AG10803 (cell line): ENCODE data around the gene ADAM33.

Source experiments
- DNase-seq: peaks from one replicate; pipeline ENCODE4 v3.0.0; 2010; ENCODE audit warnings: low read depth
- H3K4me3 ChIP-seq: 2 replicates; pipeline ENCODE4 v1.5.1; 2011; ENCODE audit warnings: mild to moderate bottlenecking, low read length, control low read depth
- CTCF ChIP-seq: conservative IDR thresholded peaks from 2 replicates; pipeline ENCODE4 v1.5.1; 2011; ENCODE audit warnings: mild to moderate bottlenecking, low read length, control low read depth, inconsistent platforms

The ADAM33 gene

DNA sequence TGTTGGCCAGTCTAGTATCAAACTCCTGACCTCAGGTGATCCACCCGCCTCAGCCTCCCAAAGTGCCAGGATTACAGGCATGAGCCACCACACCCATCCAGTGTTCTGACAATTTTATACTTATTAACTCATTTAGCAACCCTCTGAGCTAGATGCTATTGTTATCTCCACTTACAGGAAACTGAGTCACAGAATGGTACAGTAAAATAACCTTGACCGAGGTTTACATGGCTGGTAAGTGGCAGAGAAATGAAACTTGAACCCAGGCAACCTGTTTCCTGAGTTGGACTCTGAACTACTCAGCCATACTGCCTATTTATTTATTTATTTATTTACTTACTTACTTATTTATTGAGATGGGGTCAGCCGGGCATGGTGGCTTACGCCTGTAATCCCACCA, 37.2 kb upstream of the ADAM33 start:
- TF ChIP-seq CTCF = no peak
- H3K4me3 ChIP-seq = no peak overlapping the region
- DNase-seq = no peak

DNA sequence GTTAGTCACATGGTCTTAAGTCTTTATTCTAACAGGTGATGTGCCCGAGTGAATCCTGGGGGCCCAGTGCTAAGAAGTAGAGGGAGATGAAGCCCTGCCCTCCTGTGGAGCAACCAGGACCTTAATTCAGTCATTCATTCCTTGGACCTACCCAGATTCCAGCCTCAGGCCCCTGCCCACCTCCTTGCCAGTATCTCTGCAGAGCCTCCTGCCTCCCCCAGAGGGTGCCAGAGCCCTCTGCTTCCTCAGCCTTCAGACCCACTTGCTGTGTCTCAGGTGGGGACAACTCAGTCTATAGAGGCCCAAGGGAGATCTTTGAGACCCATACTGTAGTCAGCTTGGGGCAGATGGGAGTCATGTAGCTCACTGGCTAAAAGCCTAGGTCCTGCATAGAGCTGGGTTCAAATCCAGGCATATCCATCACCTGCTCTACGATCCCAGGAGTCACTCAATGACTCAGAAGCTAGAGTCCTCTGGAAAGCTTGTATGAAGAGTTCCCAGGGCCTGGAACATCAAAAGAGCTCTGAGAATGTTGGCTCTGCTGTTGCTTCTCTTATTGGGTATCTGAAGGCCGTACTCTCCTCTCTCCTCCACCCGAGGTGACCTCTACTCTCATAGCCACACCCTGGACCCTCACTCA, 34.5 kb upstream of the ADAM33 start:
- H3K4me3 ChIP-seq = no peak overlapping the region
- DNase-seq = peak; percentile 41
- peak; percentile 80 for TF ChIP-seq CTCF

DNA sequence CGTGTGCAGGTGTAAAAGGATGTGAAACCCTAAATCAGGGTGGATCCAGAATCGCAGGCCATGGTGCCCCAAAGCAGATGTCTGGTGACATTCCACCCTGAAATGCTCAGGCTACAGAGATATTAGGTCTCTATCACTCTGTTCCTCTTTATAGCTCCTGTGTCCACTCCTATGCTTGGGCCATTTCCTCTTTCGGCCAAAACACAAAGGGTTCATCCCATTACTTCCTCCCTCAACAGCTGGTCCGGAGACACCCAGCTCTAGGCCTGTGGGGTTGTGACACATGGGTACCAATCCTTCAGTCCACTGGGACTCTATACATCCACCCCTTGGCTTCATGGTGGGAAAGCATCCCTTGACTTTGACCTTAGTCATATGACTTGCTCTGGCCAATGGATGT, 32.3 kb upstream of the ADAM33 start:
- no peak for TF ChIP-seq CTCF
- DNase-seq = no peak
- no peak overlapping the region for H3K4me3 ChIP-seq

- no peak for TF ChIP-seq CTCF
- H3K4me3 ChIP-seq = no peak within 1 kb of the TSS
- no peak for DNase-seq
These were observed 30.6 kb upstream of the ADAM33 start, which contains the start of gene SIGLEC1 for GRCh38 chr20:3712279-3712873. Gene SIGLEC1, minus strand, starts transcription at chr20:3712600. Its CDS starts 5,472 bp downstream, at chr20:3707128.

DNA sequence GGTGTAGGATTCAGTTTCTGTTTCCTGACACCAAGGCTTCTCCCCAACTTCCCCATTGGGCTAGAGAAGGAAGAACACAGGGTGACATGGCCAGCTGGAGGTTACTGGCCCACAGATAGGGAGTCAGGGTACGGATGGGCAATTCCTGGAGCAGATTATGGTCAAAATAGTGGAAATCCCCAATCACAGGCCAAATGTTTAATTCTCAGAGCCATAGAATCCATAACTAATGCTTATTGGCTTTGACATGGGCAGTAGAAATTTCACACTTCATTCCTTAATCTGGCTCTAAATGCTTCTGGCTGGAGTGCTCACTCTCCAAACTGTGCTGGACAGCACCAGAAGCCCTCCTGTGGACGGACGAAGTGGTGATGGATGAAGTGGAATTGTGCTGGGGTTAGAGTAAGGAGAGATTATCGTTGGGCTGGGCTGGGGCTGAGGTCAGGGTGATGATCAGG, 29.7 kb upstream of the ADAM33 start:
- DNase-seq = no peak
- no peak for TF ChIP-seq CTCF

GRCh38 chr20:3710703-3711483, 29.1 kb upstream of the ADAM33 start:
- TF ChIP-seq CTCF = peak; percentile 80
- H3K4me3 ChIP-seq = no peak overlapping the region
- DNase-seq = peak; percentile 52

More for the DNA sequence above, 29.7 kb upstream of the ADAM33 start:
- no peak overlapping the region for H3K4me3 ChIP-seq

DNA sequence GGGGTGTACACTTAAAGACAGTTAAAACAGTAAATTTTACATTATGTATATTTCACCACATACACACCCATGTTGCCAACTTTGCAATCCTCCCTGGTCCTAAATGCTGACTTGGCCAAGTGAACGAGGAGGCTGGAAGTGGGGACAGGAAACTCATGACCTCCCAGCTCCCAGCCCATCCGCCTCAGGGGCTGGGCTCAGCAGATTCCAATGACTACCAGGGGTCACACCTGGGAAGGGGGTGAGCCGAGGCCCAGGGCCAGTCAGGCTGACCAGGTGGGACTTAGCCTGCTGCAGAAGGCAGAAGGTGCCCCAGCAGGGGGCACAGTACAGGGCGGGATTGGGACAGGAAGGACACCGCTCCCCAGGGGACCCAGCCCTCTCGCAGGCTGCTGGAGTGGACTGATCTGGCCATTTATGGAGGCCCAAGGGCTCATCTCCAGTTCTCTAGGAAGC, 28.2 kb upstream of the ADAM33 start:
- no peak overlapping the region for H3K4me3 ChIP-seq
- DNase-seq = no peak
- TF ChIP-seq CTCF = no peak; the same call in 1 of the 2 replicates
